Activated CD4-positive, CD25-positive, alpha-beta regulatory T cell treated with anti-CD3 and anti-CD28 coated beads, Interleukin-2, amount 50 U/mL, for 24 hours (primary cell): ENCODE results near the gene ZNF556.

Experiments used
- ATAC-seq, 2 donors: fragments of 150-1000 bp; cut with Tn5 transposase; one replicate each; pipeline ENCODE4 v1.10.0; 2021; ENCODE audit warnings: mild to moderate bottlenecking in 1 of 2, moderate library complexity in 1 of 2

ZNF556 gene

GRCh38 chr19:2867025-2867991, at the start of gene ZNF556:
ZNF556 (plus strand) TSS chr19:2867335; CDS start chr19:2867422, 87 bp downstream.
- ATAC-seq, result no peak

- peak; percentile 95 to 96 for ATAC-seq
These were observed 47.5 kb upstream of the ZNF556 start, which contains the start of gene ZNF554 for GRCh38 chr19:2819540-2820111. ZNF554 (plus strand) TSS chr19:2819868; CDS start chr19:2820072, 204 bp downstream.

GRCh38 chr19:2820112-2820702, 46.9 kb upstream of the ZNF556 start:
- ATAC-seq, result no peak

- no peak for ATAC-seq
These were observed 44.3 kb upstream of the ZNF556 start for GRCh38 chr19:2822846-2823245.

- no peak for ATAC-seq
These were observed 43.5 kb upstream of the ZNF556 start for GRCh38 chr19:2823646-2824045.

GRCh38 chr19:2824129-2824528, 43.0 kb upstream of the ZNF556 start:
- no peak for ATAC-seq

GRCh38 chr19:2827022-2827421, 40.1 kb upstream of the ZNF556 start:
- no peak for ATAC-seq

- ATAC-seq, result no peak
These were observed 39.2 kb upstream of the ZNF556 start for GRCh38 chr19:2827840-2828489.

- ATAC-seq, result no peak
These were observed 32.8 kb upstream of the ZNF556 start for GRCh38 chr19:2834294-2834871.

GRCh38 chr19:2837430-2837829, 29.7 kb upstream of the ZNF556 start:
- no peak for ATAC-seq

- ATAC-seq, result peak; percentile 100
These were observed 26.0 kb upstream of the ZNF556 start, which contains the start of gene ZNF555 for GRCh38 chr19:2840794-2841791. ZNF555 (plus strand) TSS chr19:2841475; CDS start chr19:2841573, 98 bp downstream.

GRCh38 chr19:2841855-2842574, 25.1 kb upstream of the ZNF556 start:
- ATAC-seq, result no peak

GRCh38 chr19:2845107-2845506, 22.0 kb upstream of the ZNF556 start:
- no peak for ATAC-seq

- no peak for ATAC-seq
These were observed 20.8 kb upstream of the ZNF556 start for GRCh38 chr19:2846180-2846894.

GRCh38 chr19:2847507-2847906, 19.6 kb upstream of the ZNF556 start:
- ATAC-seq, result no peak

- no peak for ATAC-seq
These were observed 18.5 kb upstream of the ZNF556 start for GRCh38 chr19:2848616-2849015.

- ATAC-seq, result no peak
These were observed 16.7 kb upstream of the ZNF556 start for GRCh38 chr19:2850256-2850925.

GRCh38 chr19:2852598-2852997, 14.5 kb upstream of the ZNF556 start:
- no peak for ATAC-seq

- ATAC-seq, result no peak
These were observed 14.0 kb upstream of the ZNF556 start for GRCh38 chr19:2853015-2853606.
